MM.1S (cell line): ENCODE measurements around the gene EXOC6.

Experiments used
- DNase-seq: peaks from one replicate; pipeline ENCODE4 v3.0.0-alpha.2; 2015
- H2AFZ ChIP-seq: fragments of 300-600 bp; sonication (generic); 2 replicates; pipeline ENCODE4 v1.6.0; 2016; ENCODE audit warnings: antibody characterized with exemption, low read length
- H3F3A ChIP-seq: fragments of 300-600 bp; sonication (generic); 2 replicates; pipeline ENCODE4 v1.6.1; 2016; ENCODE audit warnings: mild to moderate bottlenecking, antibody characterized with exemption, low read length, moderate library complexity, mixed read lengths; ENCODE audit not compliant: insufficient read depth
- H3K27ac ChIP-seq: fragments of 300-600 bp; sonication (generic); 2 replicates; pipeline ENCODE4 v1.5.1; 2016; ENCODE audit warnings: mild to moderate bottlenecking, low read length
- H3K27me3 ChIP-seq: fragments of 300-600 bp; sonication (generic); replicated peaks from 2 replicates; pipeline ENCODE4 v1.6.0; 2016; ENCODE audit warnings: low read length; ENCODE audit not compliant: insufficient read depth
- H3K36me3 ChIP-seq: fragments of 300-600 bp; sonication (generic); replicated peaks from 2 replicates; pipeline ENCODE4 v1.6.1; 2016; ENCODE audit warnings: mild to moderate bottlenecking, low read length, mixed read lengths; ENCODE audit not compliant: insufficient read depth
- H3K4me1 ChIP-seq: fragments of 300-600 bp; sonication (generic); 2 replicates; pipeline ENCODE4 v1.6.1; 2016; ENCODE audit warnings: low read length, mixed read lengths
- H3K4me2 ChIP-seq: fragments of 300-600 bp; sonication (generic); 2 replicates; pipeline ENCODE4 v1.6.0; 2016; ENCODE audit warnings: low read depth, low read length
- H3K4me3 ChIP-seq: fragments of 300-600 bp; sonication (generic); 2 replicates; pipeline ENCODE4 v1.5.1; 2016; ENCODE audit warnings: low read length, mixed read lengths
- H3K79me2 ChIP-seq: fragments of 300-600 bp; sonication (generic); 2 replicates; pipeline ENCODE4 v1.6.1; 2016; ENCODE audit warnings: mixed run types, low read length, mixed read lengths
- H3K9ac ChIP-seq: fragments of 300-600 bp; sonication (generic); 2 replicates; pipeline ENCODE4 v1.6.1; 2016; ENCODE audit warnings: low read length, mixed read lengths
- H3K9me2 ChIP-seq: fragments of 300-600 bp; sonication (generic); replicated peaks from 2 replicates; pipeline ENCODE4 v1.6.1; 2016; ENCODE audit warnings: mild to moderate bottlenecking, low read length, mixed read lengths; ENCODE audit not compliant: insufficient read depth
- H3K9me3 ChIP-seq: fragments of 300-600 bp; sonication (generic); replicated peaks from 2 replicates; pipeline ENCODE4 v1.6.1; 2016; ENCODE audit warnings: mild to moderate bottlenecking, low read length, mixed read lengths; ENCODE audit not compliant: insufficient read depth
- H4K20me1 ChIP-seq: fragments of 300-600 bp; sonication (generic); 2 replicates; pipeline ENCODE4 v1.6.1; 2016; ENCODE audit warnings: mild to moderate bottlenecking, low read length, moderate library complexity, mixed read lengths; ENCODE audit not compliant: insufficient read depth
- EZH2 ChIP-seq: fragments of 300-600 bp; sonication (generic); optimal IDR thresholded peaks from 2 replicates; pipeline ENCODE3; 2017; ENCODE audit warnings: low read depth, mild to moderate bottlenecking, antibody characterized with exemption, low read length, mixed read lengths
- EZH2phosphoT487 ChIP-seq: fragments of 300-600 bp; sonication (generic); IDR thresholded peaks from 2 replicates; pipeline ENCODE4 v1.6.1; 2018; ENCODE audit warnings: antibody characterized with exemption, low read length
- TF ChIP-seq, protein P1 (sequence below): fragments of 300-600 bp; sonication (generic); IDR thresholded peaks from 2 replicates; pipeline ENCODE4 v1.5.1; 2016; ENCODE audit warnings: antibody characterized with exemption, low read length, mixed read lengths

The EXOC6 gene

DNA sequence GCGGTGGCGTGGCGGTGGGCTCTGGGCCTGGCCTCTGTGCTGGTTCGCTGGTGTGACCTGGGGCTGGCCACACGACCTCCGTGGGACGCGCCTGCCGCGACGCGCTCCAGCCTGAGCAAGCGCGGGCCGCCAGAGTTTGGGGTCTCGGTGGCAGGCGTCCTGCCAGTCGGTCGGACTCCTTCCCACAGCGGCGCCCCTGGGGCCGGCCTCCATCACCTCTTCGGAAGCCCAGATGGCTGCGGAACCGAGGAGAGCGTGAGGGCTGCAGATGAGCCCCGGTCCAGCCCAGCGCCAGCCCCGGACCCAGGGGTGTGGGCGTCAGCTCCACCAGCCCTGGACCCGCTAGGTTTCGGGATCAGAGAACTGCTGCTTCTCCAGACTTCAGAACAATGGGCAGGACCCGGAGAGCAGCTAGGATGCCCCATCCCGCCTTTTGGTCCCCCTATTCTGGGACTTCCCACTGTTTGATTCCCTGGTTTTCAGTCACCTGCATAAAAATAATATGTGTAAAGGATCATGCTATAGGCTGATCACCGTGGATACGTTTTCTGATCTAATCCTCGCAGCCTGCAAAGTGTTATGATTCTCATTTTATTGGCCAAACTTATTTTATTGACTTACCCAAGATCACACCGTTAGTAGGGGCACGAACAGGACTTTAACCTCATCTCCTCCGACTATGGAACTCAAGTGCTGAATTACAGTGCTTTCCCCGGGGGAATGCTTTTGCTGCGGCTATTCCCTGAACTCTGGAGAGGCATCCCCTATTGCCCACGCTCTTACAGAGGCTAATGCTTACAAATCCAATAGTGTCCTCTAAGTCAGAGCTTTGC is 215.0 kb downstream of the EXOC6 start:
- Histone ChIP-seq H3K4me2 (peak overlapping the region; percentile 92), H3K9me3 (no peaks in the 10 kb centered on the region), H3K36me3 (no peaks in the 10 kb centered on the region), H3K4me1 (0 out of 2 replicates have a peak, but pooled peaks cover 3% of the 10 kb centered on the region), H3K9me2 (no peaks in the 10 kb centered on the region), H2AFZ (peak overlapping the region; percentile 61; the same call in 1 of the 2 replicates), H3K79me2 (no peaks in the 10 kb centered on the region), H3K27me3 (peaks cover 50% of the 10 kb centered on the region), H4K20me1 (no peaks in the 10 kb centered on the region), H3K4me3 (no peak overlapping the region), H3K9ac (no peak overlapping the region), H3K27ac (no peak overlapping the region), H3F3A (no peaks in the 10 kb centered on the region)
- no peak for DNase-seq
- TF ChIP-seq EZH2 (no peak), EZH2phosphoT487 (no peak)
- TF ChIP-seq, protein P1, sequence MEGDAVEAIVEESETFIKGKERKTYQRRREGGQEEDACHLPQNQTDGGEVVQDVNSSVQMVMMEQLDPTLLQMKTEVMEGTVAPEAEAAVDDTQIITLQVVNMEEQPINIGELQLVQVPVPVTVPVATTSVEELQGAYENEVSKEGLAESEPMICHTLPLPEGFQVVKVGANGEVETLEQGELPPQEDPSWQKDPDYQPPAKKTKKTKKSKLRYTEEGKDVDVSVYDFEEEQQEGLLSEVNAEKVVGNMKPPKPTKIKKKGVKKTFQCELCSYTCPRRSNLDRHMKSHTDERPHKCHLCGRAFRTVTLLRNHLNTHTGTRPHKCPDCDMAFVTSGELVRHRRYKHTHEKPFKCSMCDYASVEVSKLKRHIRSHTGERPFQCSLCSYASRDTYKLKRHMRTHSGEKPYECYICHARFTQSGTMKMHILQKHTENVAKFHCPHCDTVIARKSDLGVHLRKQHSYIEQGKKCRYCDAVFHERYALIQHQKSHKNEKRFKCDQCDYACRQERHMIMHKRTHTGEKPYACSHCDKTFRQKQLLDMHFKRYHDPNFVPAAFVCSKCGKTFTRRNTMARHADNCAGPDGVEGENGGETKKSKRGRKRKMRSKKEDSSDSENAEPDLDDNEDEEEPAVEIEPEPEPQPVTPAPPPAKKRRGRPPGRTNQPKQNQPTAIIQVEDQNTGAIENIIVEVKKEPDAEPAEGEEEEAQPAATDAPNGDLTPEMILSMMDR = no peak

DNA sequence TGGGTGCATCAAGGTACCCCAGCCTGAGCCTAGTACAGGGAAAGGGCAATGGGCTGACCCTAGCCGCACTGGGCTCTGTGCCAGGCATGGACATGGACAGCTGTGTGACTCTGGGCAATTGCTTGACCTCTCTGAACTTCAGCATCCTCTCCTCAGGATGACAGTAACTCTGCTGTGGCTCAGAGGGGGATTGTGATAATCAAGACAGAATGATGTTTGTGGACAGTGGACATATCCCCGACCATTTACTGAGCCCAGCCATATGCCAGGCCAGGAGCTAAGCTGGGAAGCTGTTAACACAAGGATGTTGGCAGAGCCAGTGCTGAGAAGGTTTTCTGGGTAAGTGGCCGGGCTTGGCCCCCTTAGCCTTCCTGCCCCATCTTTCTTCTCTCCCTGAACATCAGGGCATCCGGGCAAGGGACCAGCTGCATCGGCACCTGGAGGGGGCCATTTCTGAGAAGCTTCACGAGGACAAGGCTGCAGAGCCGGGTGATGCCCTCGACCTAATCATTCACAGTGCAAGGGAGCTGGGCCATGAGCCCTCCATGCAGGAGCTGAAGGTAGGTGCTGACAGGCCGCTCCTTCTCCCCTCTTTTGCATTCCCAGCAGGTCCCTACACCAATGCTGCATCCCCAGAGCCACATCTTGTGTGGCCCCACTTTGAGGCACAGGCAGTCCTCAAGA is 215.8 kb downstream of the EXOC6 start:
- H3F3A ChIP-seq = no peaks in the 10 kb centered on the region
- no peak overlapping the region for H2AFZ ChIP-seq
- H3K4me2 ChIP-seq = no peak overlapping the region
- no peaks in the 10 kb centered on the region for H3K36me3 ChIP-seq
- no peaks in the 10 kb centered on the region for H3K9me2 ChIP-seq
- H3K27me3 ChIP-seq = peaks cover 58% of the 10 kb centered on the region
- no peak for DNase-seq
- TF ChIP-seq EZH2 (no peak), EZH2phosphoT487 (no peak)
- TF ChIP-seq, protein P1 = no peak
- H4K20me1 ChIP-seq = no peaks in the 10 kb centered on the region
- no peak overlapping the region for H3K9ac ChIP-seq
- H3K4me3 ChIP-seq = no peak overlapping the region
- H3K79me2 ChIP-seq = no peaks in the 10 kb centered on the region
- H3K9me3 ChIP-seq = no peaks in the 10 kb centered on the region
- H3K27ac ChIP-seq = no peak overlapping the region
- H3K4me1 ChIP-seq = 0 out of 2 replicates have a peak, but pooled peaks cover 3% of the 10 kb centered on the region

DNA sequence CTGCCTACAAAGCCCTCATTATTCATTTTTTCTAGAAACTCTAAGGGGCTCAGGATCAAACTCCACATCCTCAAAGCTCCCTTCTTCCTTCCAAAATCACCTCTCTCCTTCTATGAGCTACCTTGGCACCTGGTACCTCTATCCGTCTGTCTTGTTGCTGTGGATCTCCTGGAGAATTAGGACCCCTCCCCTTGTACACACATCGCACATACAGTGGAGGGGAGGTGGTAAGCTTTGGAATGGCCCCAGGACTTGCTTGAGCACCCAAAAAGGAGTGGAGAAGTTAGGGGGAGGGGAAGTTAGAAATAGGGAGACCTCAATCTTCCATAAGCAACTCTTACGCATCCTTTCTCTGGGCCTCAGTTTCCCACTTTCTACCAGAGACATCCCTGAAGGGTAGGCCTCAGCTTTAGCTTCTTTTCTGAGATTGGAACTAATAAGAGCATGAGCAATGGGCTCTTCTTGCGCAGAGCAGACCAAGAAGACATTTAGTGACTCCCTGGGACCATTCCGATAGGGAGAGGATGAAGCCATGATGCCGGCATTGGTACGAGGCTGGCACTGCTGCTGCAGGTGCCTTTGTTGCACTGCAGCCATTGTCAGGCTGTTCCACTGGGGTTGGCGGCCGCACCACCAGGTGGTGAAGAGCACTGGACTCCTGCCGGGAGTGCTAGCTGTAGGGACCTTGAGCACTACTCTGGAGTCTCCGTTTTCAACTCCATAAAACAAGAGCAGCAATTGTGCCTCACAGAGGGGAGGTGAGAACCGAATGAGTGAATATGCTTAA is 216.7 kb downstream of the EXOC6 start:
- H3F3A ChIP-seq = no peaks in the 10 kb centered on the region
- H3K27ac ChIP-seq = no peak overlapping the region
- no peaks in the 10 kb centered on the region for H3K79me2 ChIP-seq
- no peak for DNase-seq
- H3K4me2 ChIP-seq = no peak overlapping the region
- H3K9me3 ChIP-seq = no peaks in the 10 kb centered on the region
- no peak overlapping the region for H2AFZ ChIP-seq
- no peak for TF ChIP-seq EZH2phosphoT487
- TF ChIP-seq, protein P1 = no peak
- TF ChIP-seq EZH2 = no peak
- no peak overlapping the region for H3K9ac ChIP-seq
- H4K20me1 ChIP-seq = no peaks in the 10 kb centered on the region
- H3K36me3 ChIP-seq = no peaks in the 10 kb centered on the region
- H3K9me2 ChIP-seq = no peaks in the 10 kb centered on the region
- H3K27me3 ChIP-seq = peaks cover 62% of the 10 kb centered on the region
- no peak overlapping the region for H3K4me3 ChIP-seq
- H3K4me1 ChIP-seq = 0 out of 2 replicates have a peak, but pooled peaks cover 3% of the 10 kb centered on the region
